ENCODE results near the gene PPP5C.
"Not testable (repeated sequence)": the region's sequence is repeated elsewhere in the genome, so short reads cannot be mapped to it uniquely, and the experiment has no call there.

PPP5C gene

GRCh38 chr19:46391296-46392251 is 44.7 kb downstream of the PPP5C start:
- no peak for DNase-seq (ENCODE audit: extremely low read depth, insufficient read length)
- Histone ChIP-seq H3K27me3 (replicated peaks; ENCODE audit: control insufficient read depth, insufficient read depth, low read length) (no peaks in the 10 kb centered on the region), H3K36me3 (ENCODE audit: control insufficient read depth, insufficient read depth, low read length) (peaks cover 20% of the 10 kb centered on the region), H3K4me3 (replicated peaks; ENCODE audit: low read depth, low read length) (no peak overlapping the region)
- TF ChIP-seq, protein P1, sequence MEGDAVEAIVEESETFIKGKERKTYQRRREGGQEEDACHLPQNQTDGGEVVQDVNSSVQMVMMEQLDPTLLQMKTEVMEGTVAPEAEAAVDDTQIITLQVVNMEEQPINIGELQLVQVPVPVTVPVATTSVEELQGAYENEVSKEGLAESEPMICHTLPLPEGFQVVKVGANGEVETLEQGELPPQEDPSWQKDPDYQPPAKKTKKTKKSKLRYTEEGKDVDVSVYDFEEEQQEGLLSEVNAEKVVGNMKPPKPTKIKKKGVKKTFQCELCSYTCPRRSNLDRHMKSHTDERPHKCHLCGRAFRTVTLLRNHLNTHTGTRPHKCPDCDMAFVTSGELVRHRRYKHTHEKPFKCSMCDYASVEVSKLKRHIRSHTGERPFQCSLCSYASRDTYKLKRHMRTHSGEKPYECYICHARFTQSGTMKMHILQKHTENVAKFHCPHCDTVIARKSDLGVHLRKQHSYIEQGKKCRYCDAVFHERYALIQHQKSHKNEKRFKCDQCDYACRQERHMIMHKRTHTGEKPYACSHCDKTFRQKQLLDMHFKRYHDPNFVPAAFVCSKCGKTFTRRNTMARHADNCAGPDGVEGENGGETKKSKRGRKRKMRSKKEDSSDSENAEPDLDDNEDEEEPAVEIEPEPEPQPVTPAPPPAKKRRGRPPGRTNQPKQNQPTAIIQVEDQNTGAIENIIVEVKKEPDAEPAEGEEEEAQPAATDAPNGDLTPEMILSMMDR (IDR thresholded peaks at IDR 0.05; ENCODE audit: insufficient read depth, low read length, poor library complexity, severe bottlenecking): no peak

DNA sequence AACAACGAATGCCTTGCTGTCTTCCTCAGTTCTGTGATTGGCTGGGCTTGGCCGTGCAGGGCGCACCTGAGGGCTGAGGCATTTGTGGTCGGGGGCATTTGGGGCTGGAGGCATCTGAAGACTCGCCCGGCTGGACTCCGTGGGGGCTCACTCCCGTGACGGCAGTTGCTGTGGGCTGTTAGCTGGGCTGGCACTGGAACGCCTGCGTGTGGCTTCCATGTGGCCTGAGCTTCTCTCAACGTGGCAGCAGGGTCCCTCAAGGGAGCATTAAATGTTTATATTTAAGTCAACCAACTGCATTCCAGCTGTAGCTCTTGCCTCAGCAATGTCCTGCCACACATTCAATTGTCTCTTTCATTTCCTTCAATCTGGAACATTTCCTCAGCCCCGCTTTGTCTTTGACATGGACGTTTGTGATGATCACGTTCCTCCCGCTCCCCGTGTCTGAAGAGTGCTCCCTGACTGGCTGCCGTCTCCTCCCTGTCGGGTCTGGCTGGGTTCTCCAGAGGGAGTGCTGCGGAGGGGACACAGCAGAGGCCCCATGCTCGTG is 45.4 kb downstream of the PPP5C start:
- Histone ChIP-seq H3K4me3 (replicated peaks; ENCODE audit: low read depth, low read length) (no peak overlapping the region), H3K36me3 (ENCODE audit: control insufficient read depth, insufficient read depth, low read length) (peaks cover 14% of the 10 kb centered on the region), H3K27me3 (replicated peaks; ENCODE audit: control insufficient read depth, insufficient read depth, low read length) (no peaks in the 10 kb centered on the region)
- DNase-seq (ENCODE audit: extremely low read depth, insufficient read length): no peak
- TF ChIP-seq, protein P1 (IDR thresholded peaks at IDR 0.05; ENCODE audit: insufficient read depth, low read length, poor library complexity, severe bottlenecking): no peak

DNA sequence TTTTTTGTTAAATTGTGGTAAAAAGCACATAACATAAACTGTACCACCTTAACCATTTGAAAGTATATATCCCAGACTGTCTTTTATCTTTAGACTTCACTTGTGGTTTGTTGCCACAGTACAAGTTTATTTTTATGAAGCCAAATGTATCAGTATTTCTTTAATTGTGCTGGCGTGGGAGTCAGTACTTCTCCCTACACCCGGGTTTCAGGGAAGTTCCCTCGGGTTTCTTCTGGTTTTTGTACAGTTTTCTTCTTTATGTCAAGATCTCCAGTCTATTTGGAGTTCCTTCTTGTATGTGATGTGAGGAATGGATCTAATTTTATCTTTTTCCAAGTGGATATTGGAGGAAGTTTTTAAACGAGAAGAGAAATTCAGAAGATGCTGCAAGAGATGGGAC is 46.0 kb downstream of the PPP5C start:
- TF ChIP-seq, protein P1 (IDR thresholded peaks at IDR 0.05; ENCODE audit: insufficient read depth, low read length, poor library complexity, severe bottlenecking): no peak
- no peaks in the 10 kb centered on the region for H3K27me3 ChIP-seq (replicated peaks; ENCODE audit: control insufficient read depth, insufficient read depth, low read length)
- peaks cover 9% of the 10 kb centered on the region for H3K36me3 ChIP-seq (ENCODE audit: control insufficient read depth, insufficient read depth, low read length)
- no peak overlapping the region for H3K4me3 ChIP-seq (replicated peaks; ENCODE audit: low read depth, low read length)
- DNase-seq (ENCODE audit: extremely low read depth, insufficient read length): no peak

- TF ChIP-seq, protein P1 (IDR thresholded peaks at IDR 0.05; ENCODE audit: insufficient read depth, low read length, poor library complexity, severe bottlenecking): no peak
- no peak overlapping the region for H3K4me3 ChIP-seq (replicated peaks; ENCODE audit: low read depth, low read length)
- no peaks in the 10 kb centered on the region for H3K27me3 ChIP-seq (replicated peaks; ENCODE audit: control insufficient read depth, insufficient read depth, low read length)
- peaks cover 4% of the 10 kb centered on the region for H3K36me3 ChIP-seq (ENCODE audit: control insufficient read depth, insufficient read depth, low read length)
- no peak for DNase-seq (ENCODE audit: extremely low read depth, insufficient read length)
These were observed 46.8 kb downstream of the PPP5C start for GRCh38 chr19:46393456-46394401.

- Histone ChIP-seq H3K4me3 (replicated peaks; ENCODE audit: low read depth, low read length) (no peak overlapping the region), H3K27me3 (replicated peaks; ENCODE audit: control insufficient read depth, insufficient read depth, low read length) (no peaks in the 10 kb centered on the region), H3K36me3 (ENCODE audit: control insufficient read depth, insufficient read depth, low read length) (peaks cover 3% of the 10 kb centered on the region)
- TF ChIP-seq, protein P1 (IDR thresholded peaks at IDR 0.05; ENCODE audit: insufficient read depth, low read length, poor library complexity, severe bottlenecking): no peak
- DNase-seq (ENCODE audit: extremely low read depth, insufficient read length): no peak
These were observed 47.5 kb downstream of the PPP5C start for GRCh38 chr19:46394402-46394797.

DNA sequence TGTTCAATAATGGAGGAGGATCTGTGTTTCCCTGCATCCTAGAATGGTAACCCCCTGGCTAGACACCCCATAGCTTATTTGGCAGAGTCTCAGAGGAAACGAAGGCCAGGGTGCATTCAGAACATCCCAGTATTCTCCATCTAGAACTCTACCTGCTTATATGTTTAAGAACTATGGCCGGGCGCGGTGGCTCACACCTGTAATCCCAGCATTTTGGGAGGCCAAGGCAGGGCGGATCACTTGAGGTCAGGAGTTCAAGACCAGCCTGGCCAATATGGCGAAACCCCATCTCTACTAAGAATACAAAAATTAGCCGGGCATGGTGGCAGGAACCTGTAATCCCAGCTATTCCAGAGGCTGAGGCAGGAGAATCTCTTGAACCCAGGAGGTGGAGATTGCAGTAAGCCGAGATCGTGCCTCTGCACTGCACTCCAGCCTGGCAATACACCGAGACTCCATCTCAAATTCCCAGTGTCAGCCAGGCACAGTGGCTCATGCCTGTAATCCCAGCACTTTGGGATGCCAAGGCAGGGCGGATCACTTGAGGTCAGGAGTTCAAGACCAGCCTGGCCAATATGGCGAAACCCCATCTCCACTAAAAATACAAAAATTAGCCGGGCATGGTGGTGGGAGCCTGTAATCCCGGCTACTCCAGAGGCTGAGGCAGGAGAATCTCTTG is 51.1 kb downstream of the PPP5C start:
- not testable (repeated sequence) for DNase-seq (ENCODE audit: extremely low read depth, insufficient read length)

More for the DNA sequence above, 51.1 kb downstream of the PPP5C start:
- H3K4me3 ChIP-seq (replicated peaks; ENCODE audit: low read depth, low read length); H3K36me3 ChIP-seq (ENCODE audit: control insufficient read depth, insufficient read depth, low read length); H3K27me3 ChIP-seq (replicated peaks; ENCODE audit: control insufficient read depth, insufficient read depth, low read length): not testable (repeated sequence)
